HUES48 (cell line): ENCODE measurements around the gene NOX1.

Source experiments
- H3K27ac ChIP-seq: one replicate; pipeline ENCODE4 v1.7.0; 2013; ENCODE audit warnings: low read depth, low read length, inconsistent platforms
- H3K27me3 ChIP-seq: 2 replicates; pipeline ENCODE4 v1.6.1; 2013; ENCODE audit warnings: mild to moderate bottlenecking, low read length; ENCODE audit not compliant: control insufficient read depth, insufficient read depth
- H3K36me3 ChIP-seq: 2 replicates; pipeline ENCODE4 v1.6.1; 2013; ENCODE audit warnings: low read length; ENCODE audit not compliant: control insufficient read depth, insufficient read depth
- H3K4me1 ChIP-seq: 2 replicates; pipeline ENCODE4 v1.6.1; 2013; ENCODE audit warnings: mild to moderate bottlenecking, low read length; ENCODE audit not compliant: control insufficient read depth, insufficient read depth
- H3K4me3 ChIP-seq: 2 replicates; pipeline ENCODE4 v1.5.1; 2013; ENCODE audit warnings: mild to moderate bottlenecking, low read depth, low read length
- H3K9ac ChIP-seq: 2 replicates; pipeline ENCODE4 v1.6.1; 2013; ENCODE audit warnings: mild to moderate bottlenecking, low read depth, low read length, moderate library complexity
- H3K9me3 ChIP-seq: 2 replicates; pipeline ENCODE4 v1.6.1; 2013; ENCODE audit warnings: low read length; ENCODE audit not compliant: control insufficient read depth, insufficient read depth

The NOX1 gene

GRCh38 chrX:100874325-100874724 lies at the start of gene NOX1:
NOX1 (minus strand) TSS chrX:100874359; CDS start chrX:100874139, 220 bp downstream.
- H3K36me3 ChIP-seq, result no peaks in the 10 kb centered on the region
- no peaks in the 10 kb centered on the region for H3K9me3 ChIP-seq
- no peak within 1 kb of the TSS for H3K9ac ChIP-seq
- H3K4me3 ChIP-seq, result no peak within 1 kb of the TSS
- no peaks in the 10 kb centered on the region for H3K27me3 ChIP-seq
- H3K27ac ChIP-seq, result no peak within 1 kb of the TSS
- peaks cover 3% of the 10 kb centered on the region; the same call in 1 of the 2 replicates for H3K4me1 ChIP-seq

DNA sequence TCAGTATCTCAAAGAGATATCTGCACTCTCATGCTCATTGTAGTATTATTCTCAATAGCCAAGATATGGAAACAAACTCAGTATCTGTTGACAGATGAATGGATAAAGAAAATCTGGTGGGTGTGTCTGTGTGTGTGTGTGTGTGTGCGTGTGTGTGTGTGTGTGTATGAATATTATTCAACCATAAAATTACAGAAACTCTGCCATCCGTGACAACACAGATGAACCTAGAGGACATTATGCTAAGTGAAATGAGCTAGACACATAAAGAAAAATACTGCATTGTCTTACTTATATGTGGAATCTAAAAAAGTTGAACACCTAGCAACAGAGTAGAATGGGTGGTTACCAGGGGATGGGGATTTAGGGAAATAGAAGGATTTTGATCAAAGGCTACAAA lies 41.4 kb upstream of the NOX1 start:
- H3K27me3 ChIP-seq, result no peaks in the 10 kb centered on the region; the same call in 1 of the 2 replicates
- H3K27ac ChIP-seq, result no peak overlapping the region
- no peaks in the 10 kb centered on the region for H3K36me3 ChIP-seq
- H3K9ac ChIP-seq, result no peak overlapping the region
- H3K4me3 ChIP-seq, result no peak overlapping the region
- H3K4me1 ChIP-seq, result 0 out of 2 replicates have a peak, but pooled peaks cover 4% of the 10 kb centered on the region
- no peaks in the 10 kb centered on the region for H3K9me3 ChIP-seq

GRCh38 chrX:100913111-100913510 lies 39.0 kb upstream of the NOX1 start:
- Histone ChIP-seq H3K36me3 (no peaks in the 10 kb centered on the region), H3K27ac (no peak overlapping the region), H3K4me1 (0 out of 2 replicates have a peak, but pooled peaks cover 4% of the 10 kb centered on the region), H3K9ac (no peak overlapping the region), H3K9me3 (no peaks in the 10 kb centered on the region), H3K27me3 (no peaks in the 10 kb centered on the region; the same call in 1 of the 2 replicates), H3K4me3 (no peak overlapping the region)

- Histone ChIP-seq H3K9ac (no peak overlapping the region), H3K9me3 (no peaks in the 10 kb centered on the region), H3K4me1 (0 out of 2 replicates have a peak, but pooled peaks cover 4% of the 10 kb centered on the region), H3K36me3 (no peaks in the 10 kb centered on the region), H3K27ac (no peak overlapping the region), H3K27me3 (no peaks in the 10 kb centered on the region; the same call in 1 of the 2 replicates), H3K4me3 (no peak overlapping the region)
Measured at GRCh38 chrX:100911731-100912130, 37.6 kb upstream of the NOX1 start.

DNA sequence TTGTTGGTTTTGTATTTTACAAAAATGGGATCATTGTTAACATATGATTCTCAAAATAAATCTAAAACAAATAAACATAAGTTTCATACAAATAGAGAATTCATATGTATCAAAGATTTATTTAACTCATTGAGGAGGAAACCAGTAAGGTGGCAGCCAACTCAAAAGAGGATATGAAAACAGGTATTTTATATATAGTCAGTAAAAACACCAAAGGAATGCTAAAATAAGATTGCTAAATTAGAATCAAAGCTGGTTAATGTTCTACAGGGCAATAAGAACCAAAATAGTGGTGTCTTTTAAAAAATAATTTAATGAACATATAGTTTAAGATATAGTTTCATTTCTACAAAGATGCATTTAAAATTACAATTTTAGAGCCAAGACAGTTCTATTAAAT lies 31.5 kb upstream of the NOX1 start:
- Histone ChIP-seq H3K4me1 (no peaks in the 10 kb centered on the region), H3K9ac (no peak overlapping the region), H3K36me3 (no peaks in the 10 kb centered on the region), H3K27ac (no peak overlapping the region), H3K9me3 (no peaks in the 10 kb centered on the region), H3K4me3 (no peak overlapping the region), H3K27me3 (no peaks in the 10 kb centered on the region)

- H3K9ac ChIP-seq, result no peak overlapping the region
- no peaks in the 10 kb centered on the region for H3K27me3 ChIP-seq
- no peaks in the 10 kb centered on the region for H3K4me1 ChIP-seq
- no peak overlapping the region for H3K4me3 ChIP-seq
- no peak overlapping the region for H3K27ac ChIP-seq
- no peaks in the 10 kb centered on the region for H3K9me3 ChIP-seq
- H3K36me3 ChIP-seq, result no peaks in the 10 kb centered on the region
Measured at GRCh38 chrX:100904433-100904832, 30.3 kb upstream of the NOX1 start.

DNA sequence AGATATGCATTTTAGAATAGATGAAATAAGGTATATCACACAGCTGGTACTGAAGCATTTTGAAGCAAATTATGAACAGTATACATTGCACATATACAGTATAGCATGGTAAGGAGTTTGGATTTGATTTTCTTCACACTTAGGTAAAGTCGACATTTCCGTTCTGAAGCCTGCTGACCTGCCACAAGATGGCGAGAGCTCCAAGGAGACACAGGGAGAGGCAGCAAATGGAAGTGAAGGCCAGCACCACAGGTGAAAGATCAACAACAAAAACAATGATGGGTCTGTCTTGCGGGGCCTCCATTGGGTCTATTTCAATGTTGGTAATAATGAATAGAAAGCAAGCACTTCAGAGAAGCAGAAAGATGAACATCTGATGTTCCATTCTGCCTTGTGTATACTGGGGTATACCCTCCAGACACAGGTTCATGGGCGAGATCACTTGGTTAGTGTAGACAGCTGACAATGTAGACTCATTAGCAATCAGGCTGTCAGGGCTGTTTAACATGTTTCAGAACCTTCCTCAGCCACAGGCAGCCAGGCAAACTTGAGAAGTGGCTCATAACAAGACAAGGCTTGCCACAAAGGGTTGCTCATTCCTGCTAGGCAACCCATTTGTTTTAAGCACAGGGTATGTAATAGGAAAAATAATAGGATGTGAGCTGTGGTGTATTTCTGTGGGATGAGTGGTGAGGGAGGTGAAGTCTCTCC lies 21.4 kb upstream of the NOX1 start:
- Histone ChIP-seq H3K9me3 (no peaks in the 10 kb centered on the region), H3K4me3 (no peak overlapping the region), H3K27me3 (no peaks in the 10 kb centered on the region), H3K9ac (no peak overlapping the region), H3K27ac (no peak overlapping the region), H3K4me1 (peaks cover 3% of the 10 kb centered on the region; the same call in 1 of the 2 replicates), H3K36me3 (no peaks in the 10 kb centered on the region)

DNA sequence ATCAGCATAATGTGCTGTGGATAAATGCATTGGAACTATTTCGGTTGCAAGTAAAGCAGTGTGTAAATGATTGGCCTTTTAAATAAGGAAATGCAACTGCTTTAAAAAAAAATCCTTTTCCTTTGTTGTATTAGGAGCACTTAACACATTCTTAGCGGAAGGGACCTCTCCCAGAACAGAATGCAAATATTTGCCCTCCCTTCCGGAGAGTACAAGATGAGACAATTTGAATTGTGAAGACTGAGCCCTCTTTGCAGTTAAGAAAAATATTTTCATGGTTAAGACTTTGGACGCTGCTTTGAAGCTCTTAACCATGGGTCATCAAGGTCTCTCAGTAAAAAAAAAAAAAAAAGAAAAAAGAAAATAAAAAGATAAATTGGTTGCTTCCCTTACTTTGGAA lies 9.5 kb upstream of the NOX1 start:
- Histone ChIP-seq H3K27me3 (no peaks in the 10 kb centered on the region), H3K4me3 (no peak overlapping the region), H3K27ac (no peak overlapping the region), H3K9ac (no peak overlapping the region), H3K36me3 (no peaks in the 10 kb centered on the region), H3K4me1 (no peaks in the 10 kb centered on the region), H3K9me3 (no peaks in the 10 kb centered on the region)

DNA sequence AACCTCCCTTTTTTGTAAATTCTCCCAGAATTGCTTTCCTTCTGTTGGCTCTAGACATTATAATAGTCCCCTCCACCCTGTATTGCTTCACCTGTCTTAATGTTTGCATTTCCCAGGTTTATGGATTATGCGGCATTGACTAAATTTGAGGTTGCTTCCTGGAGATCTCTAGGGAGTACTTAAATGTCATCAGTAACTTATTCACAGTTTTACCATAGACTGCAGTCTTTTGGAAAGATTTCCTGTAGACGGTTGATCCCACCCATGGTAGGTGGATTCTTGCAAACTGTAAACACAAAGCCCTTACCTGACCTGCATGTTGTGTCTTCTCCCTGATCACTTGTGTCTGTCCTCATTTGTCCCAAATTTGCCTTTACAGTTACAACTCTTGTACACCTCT lies 6.2 kb upstream of the NOX1 start:
- Histone ChIP-seq H3K4me3 (no peak overlapping the region), H3K9me3 (no peaks in the 10 kb centered on the region), H3K27me3 (no peaks in the 10 kb centered on the region), H3K4me1 (no peaks in the 10 kb centered on the region), H3K27ac (no peak overlapping the region), H3K9ac (no peak overlapping the region), H3K36me3 (no peaks in the 10 kb centered on the region)

- no peak overlapping the region for H3K9ac ChIP-seq
- no peaks in the 10 kb centered on the region for H3K9me3 ChIP-seq
- H3K36me3 ChIP-seq, result no peaks in the 10 kb centered on the region
- peaks cover 3% of the 10 kb centered on the region; the same call in 1 of the 2 replicates for H3K4me1 ChIP-seq
- no peaks in the 10 kb centered on the region for H3K27me3 ChIP-seq
- H3K4me3 ChIP-seq, result no peak overlapping the region
- H3K27ac ChIP-seq, result no peak overlapping the region
Measured at GRCh38 chrX:100871594-100872560, 2.3 kb downstream of the NOX1 start.

- Histone ChIP-seq H3K27me3 (no peaks in the 10 kb centered on the region), H3K36me3 (no peaks in the 10 kb centered on the region), H3K9me3 (no peaks in the 10 kb centered on the region), H3K4me1 (peaks cover 3% of the 10 kb centered on the region; the same call in 1 of the 2 replicates), H3K27ac (no peak overlapping the region), H3K9ac (no peak overlapping the region), H3K4me3 (no peak overlapping the region)
Measured at GRCh38 chrX:100870527-100870926, 3.6 kb downstream of the NOX1 start.
